Activated T-cell treated with anti-CD3 and anti-CD28 coated beads, Interleukin-2, amount 50 U/mL, for 4 hours (primary cell): ENCODE data around the gene PRAC2. TPM values are rescaled to one million over a fixed set of nuclear protein-coding genes. Genes with fewer than 3 reads are reported as not detected.
A peak's percentile ranks its signal among the peaks of the same experiment; 100 is the strongest.
"Not testable (repeated sequence)": the region's sequence is repeated elsewhere in the genome, so short reads cannot be mapped to it uniquely, and the experiment has no call there.

Experiments used
- ATAC-seq, 2 donors: fragments of 200-7000 bp; cut with Tn5 transposase; one replicate each; pipeline ENCODE4 v1.10.0; 2021
- DNase-seq: peaks from one replicate; pipeline ENCODE4 v3.0.0-alpha.2; 2020
- H3K27me3 Mint-ChIP-seq: one replicate; pipeline ENCODE4 v1.8.0; 2021; ENCODE audit warnings: low read depth, mixed read lengths
- H3K36me3 Mint-ChIP-seq: one replicate; pipeline ENCODE4 v1.8.0; 2022; ENCODE audit warnings: mixed read lengths; ENCODE audit not compliant: insufficient read depth
- H3K4me1 Mint-ChIP-seq: one replicate; pipeline ENCODE4 v1.8.0; 2021; ENCODE audit warnings: low read depth, mixed read lengths
- H3K4me3 Mint-ChIP-seq: one replicate; pipeline ENCODE4 v1.8.0; 2021; ENCODE audit warnings: mild to moderate bottlenecking, moderate library complexity, mixed read lengths
- H3K9me3 Mint-ChIP-seq: one replicate; pipeline ENCODE4 v1.8.0; 2021; ENCODE audit warnings: mixed read lengths
- total RNA-seq, 3 donors: library from RNA; stranded (reverse); gene quantifications; one replicate each; pipeline ENCODE4 v1.2.1, GENCODE V29; 2021

Gene PRAC2
- total RNA-seq, 3 donors from 2014 or later, result not detected

- Mint-ChIP-seq H3K4me1 (peaks cover 10% of the 10 kb centered on the region), H3K27me3 (peaks cover 82% of the 10 kb centered on the region)
- not testable (repeated sequence) for ATAC-seq, H3K4me3 Mint-ChIP-seq, DNase-seq, H3K36me3 Mint-ChIP-seq, H3K9me3 Mint-ChIP-seq
Measured at GRCh38 chr17:48716549-48716948, 6.4 kb upstream of the PRAC2 start.

- peaks cover 87% of the 10 kb centered on the region for H3K27me3 Mint-ChIP-seq
- H3K9me3 Mint-ChIP-seq, result no peaks in the 10 kb centered on the region
- H3K4me1 Mint-ChIP-seq, result peaks cover 10% of the 10 kb centered on the region
- no peak for ATAC-seq
- H3K36me3 Mint-ChIP-seq, result no peaks in the 10 kb centered on the region
- no peak for DNase-seq
- H3K4me3 Mint-ChIP-seq, result peak overlapping the region; percentile 27
Measured at GRCh38 chr17:48717367-48718226, 5.4 kb upstream of the PRAC2 start.

GRCh38 chr17:48718227-48718760, 4.7 kb upstream of the PRAC2 start:
- Mint-ChIP-seq H3K4me3 (no peak overlapping the region), H3K36me3 (no peaks in the 10 kb centered on the region), H3K4me1 (peaks cover 13% of the 10 kb centered on the region), H3K27me3 (peaks cover 88% of the 10 kb centered on the region), H3K9me3 (no peaks in the 10 kb centered on the region)
- ATAC-seq (no peak), DNase-seq (no peak)

GRCh38 chr17:48718761-48719641, 4.0 kb upstream of the PRAC2 start:
- Mint-ChIP-seq H3K4me3 (peak overlapping the region; percentile 38), H3K36me3 (no peaks in the 10 kb centered on the region), H3K4me1 (peaks cover 19% of the 10 kb centered on the region), H3K27me3 (peaks cover 88% of the 10 kb centered on the region), H3K9me3 (no peaks in the 10 kb centered on the region)
- no peak for DNase-seq
- ATAC-seq, result peak in 1 of 2 donors; percentile 36

GRCh38 chr17:48719642-48720265, 3.2 kb upstream of the PRAC2 start:
- Mint-ChIP-seq H3K9me3 (no peaks in the 10 kb centered on the region), H3K4me3 (peak overlapping the region; percentile 3), H3K27me3 (peaks cover 88% of the 10 kb centered on the region), H3K4me1 (peaks cover 26% of the 10 kb centered on the region), H3K36me3 (no peaks in the 10 kb centered on the region)
- ATAC-seq (no peak), DNase-seq (no peak)

GRCh38 chr17:48720266-48721008, 2.5 kb upstream of the PRAC2 start:
- no peaks in the 10 kb centered on the region for H3K36me3 Mint-ChIP-seq
- DNase-seq (no peak), ATAC-seq (no peak)
- H3K4me1 Mint-ChIP-seq, result peaks cover 26% of the 10 kb centered on the region
- no peak overlapping the region for H3K4me3 Mint-ChIP-seq
- no peaks in the 10 kb centered on the region for H3K9me3 Mint-ChIP-seq
- H3K27me3 Mint-ChIP-seq, result peaks cover 90% of the 10 kb centered on the region

GRCh38 chr17:48721009-48721402, 2.0 kb upstream of the PRAC2 start:
- Mint-ChIP-seq H3K36me3 (no peaks in the 10 kb centered on the region), H3K4me1 (peaks cover 26% of the 10 kb centered on the region), H3K4me3 (no peak overlapping the region), H3K9me3 (no peaks in the 10 kb centered on the region), H3K27me3 (peaks cover 92% of the 10 kb centered on the region)
- DNase-seq, result no peak
- ATAC-seq, result no peak

GRCh38 chr17:48722201-48722907, 631 bp upstream of the PRAC2 start, which contains the start of gene PRAC1:
PRAC1 (minus strand) TSS chr17:48722518; CDS start chr17:48722392, 126 bp downstream.
- DNase-seq, result no peak
- H3K4me1 Mint-ChIP-seq, result peaks cover 29% of the 10 kb centered on the region
- H3K9me3 Mint-ChIP-seq, result no peaks in the 10 kb centered on the region
- H3K27me3 Mint-ChIP-seq, result peaks cover 93% of the 10 kb centered on the region
- H3K4me3 Mint-ChIP-seq, result peak within 1 kb of the TSS; percentile 31
- H3K36me3 Mint-ChIP-seq, result no peaks in the 10 kb centered on the region
- no peak for ATAC-seq

- ATAC-seq, result no peak
- H3K36me3 Mint-ChIP-seq, result no peaks in the 10 kb centered on the region
- H3K4me1 Mint-ChIP-seq, result peaks cover 25% of the 10 kb centered on the region
- peak overlapping the region; percentile 61 for H3K4me3 Mint-ChIP-seq
- H3K27me3 Mint-ChIP-seq, result peaks cover 93% of the 10 kb centered on the region
- no peak for DNase-seq
- no peaks in the 10 kb centered on the region for H3K9me3 Mint-ChIP-seq
Measured at GRCh38 chr17:48723423-48724250, 652 bp downstream of the PRAC2 start.

GRCh38 chr17:48724251-48725003, 1.4 kb downstream of the PRAC2 start:
- Mint-ChIP-seq H3K4me3 (peak overlapping the region; percentile 61), H3K27me3 (peaks cover 94% of the 10 kb centered on the region), H3K4me1 (peaks cover 27% of the 10 kb centered on the region), H3K36me3 (no peaks in the 10 kb centered on the region), H3K9me3 (no peaks in the 10 kb centered on the region)
- DNase-seq (peak; percentile 73), ATAC-seq (peak; percentile 68 to 76)

GRCh38 chr17:48725004-48725287, 2.0 kb downstream of the PRAC2 start:
- no peaks in the 10 kb centered on the region for H3K9me3 Mint-ChIP-seq
- no peaks in the 10 kb centered on the region for H3K36me3 Mint-ChIP-seq
- H3K4me3 Mint-ChIP-seq, result no peak overlapping the region
- peaks cover 29% of the 10 kb centered on the region for H3K4me1 Mint-ChIP-seq
- H3K27me3 Mint-ChIP-seq, result peaks cover 95% of the 10 kb centered on the region
- ATAC-seq, result peak in 1 of 2 donors; percentile 5
- DNase-seq, result no peak
